ENCODE results near the gene ROCK2. TPM values are rescaled to one million over a fixed set of nuclear protein-coding genes. Genes with fewer than 3 reads are reported as not detected.

Gene ROCK2
- total and polyA plus RNA-seq, 2 of the 13 experiments (the other 11 are each of a cell fraction or from before 2014, with no cell fraction given): 38.1 to 119 TPM

GRCh38 chr2:11163439-11164317 lies 180.8 kb downstream of the ROCK2 start (continued):
- TF ChIP-seq ZNF800 (CRISPR knock-in tag; IDR thresholded peaks at IDR 0.05) (no peak), HOXA9 (CRISPR knock-in tag; IDR thresholded peaks at IDR 0.05; ENCODE audit: borderline replicate concordance) (no peak), E2F1 (CRISPR knock-in tag; IDR thresholded peaks at IDR 0.05) (no peak), ZBTB46 (CRISPR knock-in tag; IDR thresholded peaks at IDR 0.05; ENCODE audit: borderline replicate concordance) (no peak)

- ChIA-PET CTCF (ENCODE audit: low intra/inter-chr PET ratio, low total read pairs) (no interaction called here), POLR2A (no interaction called here)
- no peak for ATAC-seq
- DNase-seq (ENCODE audit: low spot score): no peak
- in situ Hi-C loops (cut with HindIII; ENCODE audit: extremely low pct_ligation_motif_present, low pct_unique_long_range_greater_than_20kb): no loop called here
- TF ChIP-seq ZNF503 (CRISPR knock-in tag; IDR thresholded peaks at IDR 0.05) (no peak), ZNF879 (CRISPR knock-in tag; IDR thresholded peaks at IDR 0.05) (no peak), ZNF619 (CRISPR knock-in tag; IDR thresholded peaks at IDR 0.05) (no peak), ZNF530 (CRISPR knock-in tag; IDR thresholded peaks at IDR 0.05; ENCODE audit: low read depth) (no peak)
- intact Hi-C loops (cut with micrococcal nuclease; ENCODE audit: unreplicated experiment): no loop called here
- peaks cover 44% of the 10 kb centered on the region for H3K4me1 ChIP-seq (ENCODE audit: insufficient read depth, low read length)
- peaks cover 5 to 21% of the 10 kb centered on the region in 2 experiments; a peak in 4 of 5 replicates for H3K27me3 ChIP-seq (ENCODE audit: control insufficient read depth in 1 of 2, insufficient read depth in 2 of 2, low read length in 2 of 2)
- H3K27ac ChIP-seq (ENCODE audit: extremely low read length, insufficient read depth, low read length): no peak overlapping the region
- H3K36me3 ChIP-seq (replicated peaks in 1 of 2; ENCODE audit: control insufficient read depth in 1 of 2, insufficient read depth in 2 of 2, low read length in 2 of 2): no peaks in the 10 kb centered on the region
- H2AFZ ChIP-seq (ENCODE audit: low read length): no peak overlapping the region
- H3K4me2 ChIP-seq (ENCODE audit: low read depth, low read length): no peak overlapping the region
- 83% methylated on average over 4 of the region's 4 CpGs for WGBS (ENCODE audit: low lambda C conversion rate)
- no peaks in the 10 kb centered on the region for H3K9me3 ChIP-seq (ENCODE audit: low read length)
- H3K79me2 ChIP-seq (ENCODE audit: insufficient read depth, low read length): no peaks in the 10 kb centered on the region
- FAIRE-seq: no peak
- no peaks in the 10 kb centered on the region for H4K20me1 ChIP-seq (ENCODE audit: insufficient read depth, low read length)
- no TSS peak for BruUV-seq (replicated peaks)
- no peak overlapping the region for H3K9ac ChIP-seq (ENCODE audit: insufficient read depth, low read depth, low read length)
- H3K4me3 ChIP-seq (replicated peaks in 1 of 3; ENCODE audit: insufficient read depth in 1 of 3, low read depth in 2 of 3, low read length in 3 of 3): no peak overlapping the region
Observed at GRCh38 chr2:11161747-11162146, 182.7 kb downstream of the ROCK2 start.

Measured in HepG2 (cell line).